Nephron progenitor cell (in vitro differentiated cells): ENCODE data around the gene ODAD2.
A peak's percentile ranks its signal among the peaks of the same experiment; 100 is the strongest.

ENCODE experiments used
- DNase-seq: peaks from one replicate; pipeline ENCODE4 v3.0.0; 2021
- H3K27ac Mint-ChIP-seq: 2 replicates; pipeline ENCODE4 v1.8.0; 2021; ENCODE audit warnings: mild to moderate bottlenecking, moderate library complexity, mixed read lengths
- H3K27me3 Mint-ChIP-seq: 2 replicates; pipeline ENCODE4 v1.8.0; 2021; ENCODE audit warnings: mild to moderate bottlenecking, low read depth, mixed read lengths; ENCODE audit not compliant: poor library complexity
- H3K36me3 Mint-ChIP-seq: 2 replicates; pipeline ENCODE4 v1.8.0; 2021; ENCODE audit warnings: low read depth, mixed read lengths
- H3K4me1 Mint-ChIP-seq: 2 replicates; pipeline ENCODE4 v1.8.0; 2021; ENCODE audit warnings: mixed read lengths
- H3K4me3 Mint-ChIP-seq: 2 replicates; pipeline ENCODE4 v1.8.0; 2021; ENCODE audit warnings: mild to moderate bottlenecking, moderate library complexity, mixed read lengths
- H3K9me3 Mint-ChIP-seq: 2 replicates; pipeline ENCODE4 v1.8.0; 2021; ENCODE audit warnings: mild to moderate bottlenecking, moderate library complexity, mixed read lengths
- TF ChIP-seq, protein P1 (sequence below): fragments of 200-600 bp; sonication (generic); IDR thresholded peaks from 2 replicates; pipeline ENCODE4 v1.5.0; 2021; ENCODE audit warnings: antibody characterized with exemption

ODAD2 gene, protein sequence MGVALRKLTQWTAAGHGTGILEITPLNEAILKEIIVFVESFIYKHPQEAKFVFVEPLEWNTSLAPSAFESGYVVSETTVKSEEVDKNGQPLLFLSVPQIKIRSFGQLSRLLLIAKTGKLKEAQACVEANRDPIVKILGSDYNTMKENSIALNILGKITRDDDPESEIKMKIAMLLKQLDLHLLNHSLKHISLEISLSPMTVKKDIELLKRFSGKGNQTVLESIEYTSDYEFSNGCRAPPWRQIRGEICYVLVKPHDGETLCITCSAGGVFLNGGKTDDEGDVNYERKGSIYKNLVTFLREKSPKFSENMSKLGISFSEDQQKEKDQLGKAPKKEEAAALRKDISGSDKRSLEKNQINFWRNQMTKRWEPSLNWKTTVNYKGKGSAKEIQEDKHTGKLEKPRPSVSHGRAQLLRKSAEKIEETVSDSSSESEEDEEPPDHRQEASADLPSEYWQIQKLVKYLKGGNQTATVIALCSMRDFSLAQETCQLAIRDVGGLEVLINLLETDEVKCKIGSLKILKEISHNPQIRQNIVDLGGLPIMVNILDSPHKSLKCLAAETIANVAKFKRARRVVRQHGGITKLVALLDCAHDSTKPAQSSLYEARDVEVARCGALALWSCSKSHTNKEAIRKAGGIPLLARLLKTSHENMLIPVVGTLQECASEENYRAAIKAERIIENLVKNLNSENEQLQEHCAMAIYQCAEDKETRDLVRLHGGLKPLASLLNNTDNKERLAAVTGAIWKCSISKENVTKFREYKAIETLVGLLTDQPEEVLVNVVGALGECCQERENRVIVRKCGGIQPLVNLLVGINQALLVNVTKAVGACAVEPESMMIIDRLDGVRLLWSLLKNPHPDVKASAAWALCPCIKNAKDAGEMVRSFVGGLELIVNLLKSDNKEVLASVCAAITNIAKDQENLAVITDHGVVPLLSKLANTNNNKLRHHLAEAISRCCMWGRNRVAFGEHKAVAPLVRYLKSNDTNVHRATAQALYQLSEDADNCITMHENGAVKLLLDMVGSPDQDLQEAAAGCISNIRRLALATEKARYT

DNA sequence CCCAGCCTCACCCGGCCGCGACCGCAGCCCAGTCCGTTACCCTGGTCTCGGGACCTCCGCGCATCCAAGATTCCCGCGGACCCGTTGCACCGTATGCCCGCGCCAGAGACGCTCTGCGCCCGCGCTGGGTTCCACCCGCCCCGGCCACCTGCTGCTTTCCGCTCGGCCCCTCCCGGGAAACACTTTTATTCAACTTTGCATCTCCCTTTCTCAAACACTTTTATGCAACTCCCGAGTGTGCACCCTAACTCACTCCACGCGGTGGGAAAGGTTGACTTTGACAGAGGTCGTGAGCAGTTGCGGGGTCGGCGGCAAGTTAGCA lies at the start of gene ODAD2:
ODAD2 (minus strand) TSS at position 126 of the 322 bp plus-strand sequence. CDS start 3,937 bp downstream, outside the sequence.
- Mint-ChIP-seq H3K4me3 (peak within 1 kb of the TSS; percentile 92), H3K36me3 (no peaks in the 10 kb centered on the region), H3K27ac (no peak within 1 kb of the TSS), H3K9me3 (peaks cover 3% of the 10 kb centered on the region), H3K27me3 (peaks cover 38% of the 10 kb centered on the region), H3K4me1 (peaks cover 13% of the 10 kb centered on the region)
- DNase-seq: no peak
- TF ChIP-seq, protein P1, sequence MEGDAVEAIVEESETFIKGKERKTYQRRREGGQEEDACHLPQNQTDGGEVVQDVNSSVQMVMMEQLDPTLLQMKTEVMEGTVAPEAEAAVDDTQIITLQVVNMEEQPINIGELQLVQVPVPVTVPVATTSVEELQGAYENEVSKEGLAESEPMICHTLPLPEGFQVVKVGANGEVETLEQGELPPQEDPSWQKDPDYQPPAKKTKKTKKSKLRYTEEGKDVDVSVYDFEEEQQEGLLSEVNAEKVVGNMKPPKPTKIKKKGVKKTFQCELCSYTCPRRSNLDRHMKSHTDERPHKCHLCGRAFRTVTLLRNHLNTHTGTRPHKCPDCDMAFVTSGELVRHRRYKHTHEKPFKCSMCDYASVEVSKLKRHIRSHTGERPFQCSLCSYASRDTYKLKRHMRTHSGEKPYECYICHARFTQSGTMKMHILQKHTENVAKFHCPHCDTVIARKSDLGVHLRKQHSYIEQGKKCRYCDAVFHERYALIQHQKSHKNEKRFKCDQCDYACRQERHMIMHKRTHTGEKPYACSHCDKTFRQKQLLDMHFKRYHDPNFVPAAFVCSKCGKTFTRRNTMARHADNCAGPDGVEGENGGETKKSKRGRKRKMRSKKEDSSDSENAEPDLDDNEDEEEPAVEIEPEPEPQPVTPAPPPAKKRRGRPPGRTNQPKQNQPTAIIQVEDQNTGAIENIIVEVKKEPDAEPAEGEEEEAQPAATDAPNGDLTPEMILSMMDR: no peak

DNA sequence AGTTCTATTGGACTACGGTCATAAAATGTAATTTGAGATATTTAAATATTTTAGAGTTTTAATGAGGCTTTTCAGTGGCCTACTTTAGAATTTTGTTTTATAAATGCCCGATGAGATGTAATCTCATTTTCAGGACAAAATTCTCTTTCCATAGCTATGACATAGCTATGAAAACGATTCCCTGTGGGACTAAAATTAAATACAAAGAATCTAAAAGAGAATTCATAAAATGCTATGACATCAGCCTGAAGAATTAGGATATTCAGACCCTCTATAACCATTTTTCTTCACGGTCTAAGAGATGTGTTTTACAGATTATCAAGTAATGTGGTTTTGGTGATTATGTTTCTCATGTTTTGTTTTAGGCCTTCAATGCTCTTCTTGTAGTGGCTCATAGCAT lies 48.2 kb upstream of the ODAD2 start:
- H3K27me3 Mint-ChIP-seq: no peaks in the 10 kb centered on the region
- H3K4me3 Mint-ChIP-seq: no peak overlapping the region
- H3K36me3 Mint-ChIP-seq: no peaks in the 10 kb centered on the region
- no peaks in the 10 kb centered on the region for H3K4me1 Mint-ChIP-seq
- TF ChIP-seq, protein P1: no peak
- H3K27ac Mint-ChIP-seq: no peak overlapping the region
- H3K9me3 Mint-ChIP-seq: no peaks in the 10 kb centered on the region
- no peak for DNase-seq

DNA sequence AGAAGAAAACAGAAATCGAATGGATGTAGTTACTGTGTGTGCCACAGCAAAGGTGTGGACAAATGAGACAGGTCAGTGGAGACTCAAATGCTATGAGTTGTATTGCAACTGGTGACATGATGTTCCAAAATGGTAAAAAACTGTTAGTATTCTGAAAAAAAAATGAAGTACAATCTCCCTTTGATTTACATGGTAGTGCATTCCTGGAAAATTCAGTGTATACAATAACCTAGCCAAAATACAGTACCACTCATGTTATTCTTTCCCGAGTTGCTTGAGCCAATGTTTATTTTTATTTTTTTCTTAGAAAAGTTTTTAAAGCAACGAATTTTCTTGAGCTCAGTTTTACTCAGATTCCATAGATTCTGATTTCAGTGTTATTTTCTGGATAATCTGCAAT lies 47.7 kb upstream of the ODAD2 start:
- Mint-ChIP-seq H3K4me1 (no peaks in the 10 kb centered on the region), H3K27me3 (no peaks in the 10 kb centered on the region), H3K27ac (no peak overlapping the region), H3K4me3 (no peak overlapping the region), H3K9me3 (no peaks in the 10 kb centered on the region), H3K36me3 (no peaks in the 10 kb centered on the region)
- DNase-seq: no peak
- TF ChIP-seq, protein P1: no peak

DNA sequence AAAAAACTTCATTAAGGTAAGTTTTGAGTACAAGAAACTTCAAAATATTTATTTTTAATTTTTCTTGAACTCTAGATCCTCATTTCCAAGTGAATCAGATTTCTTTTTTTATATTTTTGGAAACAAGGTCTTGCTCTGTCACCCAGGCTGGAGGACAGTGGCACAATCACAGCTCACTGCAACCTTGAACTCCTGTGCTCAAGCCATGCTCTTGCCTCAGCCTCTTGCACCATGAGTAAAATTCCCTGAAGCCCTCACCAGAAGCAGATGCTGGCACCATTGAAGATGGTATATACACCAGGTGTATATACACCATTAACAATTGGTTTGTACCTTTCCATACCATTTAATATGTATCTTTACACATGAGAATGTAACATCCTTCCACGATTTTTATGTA lies 45.1 kb upstream of the ODAD2 start:
- TF ChIP-seq, protein P1: no peak
- no peak for DNase-seq
- Mint-ChIP-seq H3K4me1 (no peaks in the 10 kb centered on the region), H3K27me3 (no peaks in the 10 kb centered on the region), H3K36me3 (no peaks in the 10 kb centered on the region), H3K9me3 (no peaks in the 10 kb centered on the region), H3K27ac (no peak overlapping the region), H3K4me3 (no peak overlapping the region)

DNA sequence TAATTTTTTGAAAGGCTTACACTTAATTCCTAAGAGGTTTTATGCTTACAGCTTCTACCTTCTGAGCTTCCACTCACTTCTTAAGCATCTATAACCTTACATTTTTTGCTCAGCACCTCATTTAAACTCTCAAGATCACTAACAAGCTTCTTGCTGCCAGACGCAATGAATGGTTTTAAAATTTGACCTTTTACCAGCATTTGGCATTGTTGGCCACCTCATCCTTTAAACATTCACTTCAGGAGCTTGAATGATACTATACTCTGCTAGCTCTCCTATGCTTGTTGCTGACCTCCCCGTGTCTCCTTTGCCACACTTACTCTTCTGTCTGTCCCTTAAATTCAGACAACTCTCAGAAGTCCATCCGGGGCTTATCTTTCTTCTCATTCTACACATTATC lies 37.7 kb upstream of the ODAD2 start:
- no peak overlapping the region for H3K27ac Mint-ChIP-seq
- DNase-seq: no peak
- TF ChIP-seq, protein P1: no peak
- no peaks in the 10 kb centered on the region for H3K36me3 Mint-ChIP-seq
- no peaks in the 10 kb centered on the region for H3K4me1 Mint-ChIP-seq
- H3K27me3 Mint-ChIP-seq: peaks cover 6% of the 10 kb centered on the region
- H3K9me3 Mint-ChIP-seq: peaks cover 6% of the 10 kb centered on the region
- no peak overlapping the region for H3K4me3 Mint-ChIP-seq
